ENCODE measurements around the gene AKAP3.

The AKAP3 gene

DNA sequence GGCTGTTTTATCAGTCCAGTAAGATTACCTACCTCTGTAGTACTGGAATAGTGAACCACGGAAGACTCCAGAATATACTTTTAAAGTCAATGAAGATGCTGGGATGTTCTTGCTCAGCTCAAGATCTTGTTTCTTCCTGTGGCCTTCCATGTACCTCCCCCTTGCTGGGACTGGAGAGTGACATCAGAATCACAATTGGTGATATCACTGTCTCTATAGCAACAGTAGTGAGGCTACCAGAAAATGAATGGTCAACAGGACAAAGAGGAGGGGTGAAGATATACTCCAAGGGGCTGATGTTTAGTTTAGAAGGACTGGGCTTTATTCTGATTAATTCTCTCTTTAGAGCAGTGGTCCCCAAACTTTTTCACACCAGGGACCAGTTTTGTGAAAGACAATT is 3.8 kb downstream of the AKAP3 start:
- no peak for DNase-seq (ENCODE audit: extremely low read depth, insufficient read length)
- no peaks in the 10 kb centered on the region for H3K27me3 ChIP-seq (replicated peaks; ENCODE audit: control insufficient read depth, insufficient read depth, low read length)
- no peak overlapping the region for H3K4me3 ChIP-seq (replicated peaks; ENCODE audit: low read depth, low read length)
- H3K36me3 ChIP-seq (ENCODE audit: control insufficient read depth, insufficient read depth, low read length) = no peaks in the 10 kb centered on the region
- TF ChIP-seq CTCF (IDR thresholded peaks at IDR 0.05; ENCODE audit: insufficient read depth, low read length, poor library complexity, severe bottlenecking) = no peak

GRCh38 chr12:4643747-4644146 is 5.1 kb downstream of the AKAP3 start:
- no peak for TF ChIP-seq CTCF (IDR thresholded peaks at IDR 0.05; ENCODE audit: insufficient read depth, low read length, poor library complexity, severe bottlenecking)
- H3K27me3 ChIP-seq (replicated peaks; ENCODE audit: control insufficient read depth, insufficient read depth, low read length) = no peaks in the 10 kb centered on the region
- no peaks in the 10 kb centered on the region for H3K36me3 ChIP-seq (ENCODE audit: control insufficient read depth, insufficient read depth, low read length)
- no peak overlapping the region; the same call in 1 of the 2 replicates for H3K4me3 ChIP-seq (replicated peaks; ENCODE audit: low read depth, low read length)
- peak; percentile 16 for DNase-seq (ENCODE audit: extremely low read depth, insufficient read length)

DNA sequence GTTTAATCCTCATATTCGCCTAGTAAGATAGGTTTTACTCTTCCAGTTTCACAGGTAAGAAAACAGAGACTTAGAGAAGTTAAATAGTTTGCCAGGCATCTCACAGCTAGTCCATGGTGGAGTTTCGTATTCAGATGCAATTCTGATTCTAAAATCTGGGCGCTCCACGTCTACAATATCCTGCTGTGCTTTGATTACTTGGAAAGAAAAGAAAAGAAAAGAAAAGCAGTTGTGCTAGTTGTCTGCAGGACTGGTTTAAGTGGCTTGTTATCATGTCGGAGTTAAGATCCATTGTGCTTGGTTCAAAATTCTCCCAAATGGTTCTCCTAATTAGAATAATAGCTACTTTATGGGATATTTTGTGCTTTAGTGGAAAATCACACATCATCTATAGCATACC is 18.6 kb downstream of the AKAP3 start:
- no peak for DNase-seq (ENCODE audit: extremely low read depth, insufficient read length)
- Histone ChIP-seq H3K4me3 (replicated peaks; ENCODE audit: low read depth, low read length) (no peak overlapping the region), H3K36me3 (ENCODE audit: control insufficient read depth, insufficient read depth, low read length) (no peaks in the 10 kb centered on the region), H3K27me3 (replicated peaks; ENCODE audit: control insufficient read depth, insufficient read depth, low read length) (no peaks in the 10 kb centered on the region)
- TF ChIP-seq CTCF (IDR thresholded peaks at IDR 0.05; ENCODE audit: insufficient read depth, low read length, poor library complexity, severe bottlenecking) = no peak

DNA sequence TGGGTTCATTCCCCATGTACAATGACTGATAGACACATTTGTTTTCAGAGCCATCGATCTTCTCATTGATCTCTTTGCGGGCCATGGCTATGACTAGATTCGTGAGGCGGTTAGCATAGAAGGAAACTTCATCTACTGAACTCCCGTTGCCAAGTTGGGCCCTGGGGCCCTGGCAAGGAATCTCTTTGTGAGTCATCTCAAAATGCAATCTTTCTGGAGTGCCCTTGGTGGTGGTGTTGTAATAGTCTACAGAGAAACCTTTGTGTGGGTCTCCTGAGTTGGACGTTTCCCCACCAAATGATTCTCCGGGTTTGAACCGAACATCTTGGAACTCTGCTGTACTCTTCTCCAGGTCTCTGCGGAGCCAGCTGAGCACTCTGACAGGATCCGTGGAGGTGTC is 20.4 kb downstream of the AKAP3 start:
- Histone ChIP-seq H3K4me3 (replicated peaks; ENCODE audit: low read depth, low read length) (no peak overlapping the region), H3K27me3 (replicated peaks; ENCODE audit: control insufficient read depth, insufficient read depth, low read length) (no peaks in the 10 kb centered on the region), H3K36me3 (ENCODE audit: control insufficient read depth, insufficient read depth, low read length) (no peaks in the 10 kb centered on the region)
- no peak for TF ChIP-seq CTCF (IDR thresholded peaks at IDR 0.05; ENCODE audit: insufficient read depth, low read length, poor library complexity, severe bottlenecking)
- no peak for DNase-seq (ENCODE audit: extremely low read depth, insufficient read length)

DNA sequence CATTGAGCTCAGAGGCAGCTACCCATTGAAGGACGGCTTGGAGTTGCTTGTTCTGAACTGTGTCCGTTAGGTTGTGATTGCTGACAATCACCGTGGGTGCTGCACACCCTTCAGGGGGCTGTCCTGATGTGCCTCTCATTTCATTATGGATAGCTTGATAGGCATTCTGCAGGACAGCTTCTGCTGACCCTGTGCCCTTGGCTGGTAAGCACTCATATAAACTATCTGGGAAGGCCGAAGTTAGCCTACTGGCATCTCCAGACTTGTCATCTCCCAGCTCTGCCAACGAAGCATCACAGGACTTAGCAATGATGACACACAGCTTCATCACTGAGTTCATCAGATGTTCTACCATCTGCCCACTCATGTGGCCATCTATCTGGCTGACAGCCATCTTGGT is 22.3 kb downstream of the AKAP3 start:
- H3K27me3 ChIP-seq (replicated peaks; ENCODE audit: control insufficient read depth, insufficient read depth, low read length) = no peaks in the 10 kb centered on the region
- DNase-seq (ENCODE audit: extremely low read depth, insufficient read length) = no peak
- H3K36me3 ChIP-seq (ENCODE audit: control insufficient read depth, insufficient read depth, low read length) = no peaks in the 10 kb centered on the region
- H3K4me3 ChIP-seq (replicated peaks; ENCODE audit: low read depth, low read length) = no peak overlapping the region
- TF ChIP-seq CTCF (IDR thresholded peaks at IDR 0.05; ENCODE audit: insufficient read depth, low read length, poor library complexity, severe bottlenecking) = no peak

DNA sequence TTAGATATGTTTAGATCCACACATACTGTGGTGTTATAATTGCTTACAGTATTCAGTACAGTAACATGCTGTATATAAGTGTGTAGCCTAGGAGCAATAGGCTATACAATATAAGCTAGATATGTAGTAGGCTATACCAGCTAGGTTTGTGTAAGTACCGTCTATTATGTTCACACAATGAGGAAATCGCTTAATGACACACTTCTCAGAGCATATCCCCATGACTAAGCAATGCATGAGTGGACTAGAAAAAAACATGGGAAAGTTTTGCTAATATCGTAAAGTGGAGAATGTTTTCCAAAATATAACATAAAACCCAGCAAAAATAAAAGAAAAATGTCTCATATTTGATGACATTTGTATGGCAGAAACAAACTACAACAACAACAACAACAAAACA is 27.3 kb downstream of the AKAP3 start:
- DNase-seq (ENCODE audit: extremely low read depth, insufficient read length) = no peak
- H3K36me3 ChIP-seq (ENCODE audit: control insufficient read depth, insufficient read depth, low read length) = no peaks in the 10 kb centered on the region
- no peak for TF ChIP-seq CTCF (IDR thresholded peaks at IDR 0.05; ENCODE audit: insufficient read depth, low read length, poor library complexity, severe bottlenecking)
- H3K4me3 ChIP-seq (replicated peaks; ENCODE audit: low read depth, low read length) = no peak overlapping the region
- H3K27me3 ChIP-seq (replicated peaks; ENCODE audit: control insufficient read depth, insufficient read depth, low read length) = no peaks in the 10 kb centered on the region
